ENCODE data around the gene MMP1.

- TF ChIP-seq CTCF (IDR thresholded peaks at IDR 0.05 in 4 of 5, conservative IDR thresholded peaks at IDR 0.05 in 1 of 5) = no peak
- TF ChIP-seq POLR2A (IDR thresholded peaks at IDR 0.05) = no peak
These were observed 34.5 kb downstream of the MMP1 start for GRCh38 chr11:102763440-102763839.

All from gastrocnemius medialis (tissue), 4 donors.